Spleen (tissue), 7 donors: ENCODE data around the gene RASSF1.

ENCODE experiments used
- POLR2A ChIP-seq, 3 donors: fragments of 450-650 bp; IDR thresholded peaks; one replicate each; pipeline ENCODE4 v1.5.1; 2017; ENCODE audit warnings: antibody characterized with exemption in 3 of 3, mild to moderate bottlenecking in 1 of 3
- TF ChIP-seq, protein P1 (sequence below), 11 experiments: fragments of 200-600 bp in 7 of 11; fragments of 450-650 bp in 4 of 11; sonication (generic) in 4 of 11; IDR thresholded peaks in 8 of 11; conservative IDR thresholded peaks in 3 of 11; 1 replicate in 7 of 11; 2 replicates in 4 of 11; pipeline versions ENCODE4 v1.4.0 to v1.8.0; 2016 to 2021; ENCODE audit warnings: antibody characterized with exemption in 11 of 11, inconsistent platforms in 4 of 11, mild to moderate bottlenecking in 1 of 11
- donor health status: DM: no; HTN: no; CAD: no; lungs with moderate emphysema.
- donor health status: DM: no; HTN: no; CAD: no.
- donor health status: DM: no; HTN: no; CAD: no.

- TF ChIP-seq, protein P1, sequence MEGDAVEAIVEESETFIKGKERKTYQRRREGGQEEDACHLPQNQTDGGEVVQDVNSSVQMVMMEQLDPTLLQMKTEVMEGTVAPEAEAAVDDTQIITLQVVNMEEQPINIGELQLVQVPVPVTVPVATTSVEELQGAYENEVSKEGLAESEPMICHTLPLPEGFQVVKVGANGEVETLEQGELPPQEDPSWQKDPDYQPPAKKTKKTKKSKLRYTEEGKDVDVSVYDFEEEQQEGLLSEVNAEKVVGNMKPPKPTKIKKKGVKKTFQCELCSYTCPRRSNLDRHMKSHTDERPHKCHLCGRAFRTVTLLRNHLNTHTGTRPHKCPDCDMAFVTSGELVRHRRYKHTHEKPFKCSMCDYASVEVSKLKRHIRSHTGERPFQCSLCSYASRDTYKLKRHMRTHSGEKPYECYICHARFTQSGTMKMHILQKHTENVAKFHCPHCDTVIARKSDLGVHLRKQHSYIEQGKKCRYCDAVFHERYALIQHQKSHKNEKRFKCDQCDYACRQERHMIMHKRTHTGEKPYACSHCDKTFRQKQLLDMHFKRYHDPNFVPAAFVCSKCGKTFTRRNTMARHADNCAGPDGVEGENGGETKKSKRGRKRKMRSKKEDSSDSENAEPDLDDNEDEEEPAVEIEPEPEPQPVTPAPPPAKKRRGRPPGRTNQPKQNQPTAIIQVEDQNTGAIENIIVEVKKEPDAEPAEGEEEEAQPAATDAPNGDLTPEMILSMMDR (IDR thresholded peaks at IDR 0.05 in 8 of 11, conservative IDR thresholded peaks at IDR 0.05 in 3 of 11): no peak
- no peak for TF ChIP-seq POLR2A (IDR thresholded peaks at IDR 0.05)
Observed at GRCh38 chr3:50333744-50334328, 6.8 kb downstream of the RASSF1 start.
